HEK293 (cell line): Measurements from ENCODE around the gene SEMA7A.

Experiments
- CTCF ChIA-PET: fragments of 350-600 bp; formaldehyde crosslinking; extraction: SDS; loops from one replicate; lab custom pipeline; 2021; ENCODE audit warnings: antibody characterized with exemption; lab: Yijun Ruan, JAX
- POLR2A ChIA-PET: fragments of 300-600 bp; formaldehyde crosslinking; extraction: SDS; loops from one replicate; lab custom pipeline; 2020; ENCODE audit warnings: antibody characterized with exemption, inconsistent platforms; lab: Yijun Ruan, JAX
- H3K27ac ChIP-seq: fragments of 200-500 bp; sonication (Bioruptor generic); 2 replicates; pipeline ENCODE4 v1.5.1; 2014; ENCODE audit warnings: low read depth, low read length, control low read depth, inconsistent platforms; ENCODE audit errors: extremely low read depth
- H3K36me3 ChIP-seq, 2 experiments: fragments of 200-500 bp in 1 of 2; sonication (Bioruptor generic) in 1 of 2; 1 replicate in 1 of 2; 2 replicates in 1 of 2; pipeline ENCODE4 v1.5.1; 2014 to 2017; ENCODE audit warnings: inconsistent platforms in 2 of 2, low read length in 2 of 2; ENCODE audit not compliant: control insufficient read depth in 2 of 2, insufficient read depth in 1 of 2
- H3K4me1 ChIP-seq: fragments of 200-500 bp; sonication (Bioruptor generic); 2 replicates; pipeline ENCODE4 v1.5.1; 2014; ENCODE audit warnings: mild to moderate bottlenecking, low read length, inconsistent platforms; ENCODE audit not compliant: control insufficient read depth, insufficient read depth
- H3K4me3 ChIP-seq: 2 replicates; pipeline ENCODE4 v1.5.1; 2011; ENCODE audit warnings: low read depth, mild to moderate bottlenecking, control low read depth, low read length, moderate library complexity
- H3K9me3 ChIP-seq: fragments of 200-500 bp; sonication (Bioruptor generic); 2 replicates; pipeline ENCODE4 v1.5.1; 2014; ENCODE audit warnings: low read depth, low read length, inconsistent platforms; ENCODE audit not compliant: control insufficient read depth, insufficient read depth
- EGR2 ChIP-seq: fragments of 450-650 bp; formaldehyde crosslinking; IDR thresholded peaks from 2 replicates; pipeline ENCODE4 v1.5.1; 2016; ENCODE audit warnings: low read depth, missing biosample characterization, missing genetic modification characterization
- FEZF1 ChIP-seq: fragments of 450-650 bp; formaldehyde crosslinking; IDR thresholded peaks from 2 replicates; pipeline ENCODE4 v1.5.1; 2016; ENCODE audit warnings: missing biosample characterization, missing genetic modification characterization
- GLIS1 ChIP-seq: fragments of 450-650 bp; formaldehyde crosslinking; IDR thresholded peaks from 2 replicates; pipeline ENCODE4 v1.5.1; 2016; ENCODE audit warnings: missing biosample characterization, missing genetic modification characterization
- IKZF3 ChIP-seq: fragments of 450-650 bp; IDR thresholded peaks from 2 replicates; pipeline ENCODE4 v1.5.0; 2018; ENCODE audit warnings: missing biosample characterization, mild to moderate bottlenecking, missing genetic modification characterization, moderate library complexity
- KLF9 ChIP-seq: fragments of 450-650 bp; formaldehyde crosslinking; IDR thresholded peaks from 2 replicates; pipeline ENCODE4 v1.5.1; 2016; ENCODE audit warnings: missing biosample characterization, missing genetic modification characterization, low read depth
- SETDB1 ChIP-seq: IDR thresholded peaks from one replicate; pipeline ENCODE4 v1.6.1; 2017; ENCODE audit warnings: mild to moderate bottlenecking, low read length, moderate library complexity, mixed read lengths; ENCODE audit not compliant: insufficient read length
- TRIM28 ChIP-seq: IDR thresholded peaks from 2 replicates; pipeline ENCODE4 v1.6.1; 2011; ENCODE audit warnings: low read length, control low read depth, borderline replicate concordance
- WT1 ChIP-seq: fragments of 450-650 bp; formaldehyde crosslinking; IDR thresholded peaks from 2 replicates; pipeline ENCODE4 v1.5.1; 2016; ENCODE audit warnings: missing biosample characterization, missing genetic modification characterization
- YY1 ChIP-seq: fragments of 450-650 bp; formaldehyde crosslinking; IDR thresholded peaks from 2 replicates; pipeline ENCODE4 v1.5.1; 2018; ENCODE audit warnings: missing biosample characterization, missing genetic modification characterization
- ZBTB17 ChIP-seq: fragments of 450-650 bp; formaldehyde crosslinking; IDR thresholded peaks from 2 replicates; pipeline ENCODE4 v1.5.1; 2016; ENCODE audit warnings: missing biosample characterization, missing genetic modification characterization
- ZBTB20 ChIP-seq: fragments of 450-650 bp; formaldehyde crosslinking; IDR thresholded peaks from 2 replicates; pipeline ENCODE4 v1.5.1; 2016; ENCODE audit warnings: missing biosample characterization, missing genetic modification characterization
- ZBTB7A ChIP-seq: fragments of 450-650 bp; formaldehyde crosslinking; IDR thresholded peaks from 2 replicates; pipeline ENCODE4 v1.5.1; 2016; ENCODE audit warnings: low read depth, missing biosample characterization, missing genetic modification characterization
- ZFHX2 ChIP-seq: fragments of 450-650 bp; formaldehyde crosslinking; conservative IDR thresholded peaks from 2 replicates; pipeline ENCODE4 v1.5.1; 2016; ENCODE audit warnings: missing biosample characterization, missing genetic modification characterization
- ZIC2 ChIP-seq: fragments of 450-650 bp; formaldehyde crosslinking; IDR thresholded peaks from 2 replicates; pipeline ENCODE4 v1.5.1; 2016; ENCODE audit warnings: missing biosample characterization, missing genetic modification characterization
- ZNF16 ChIP-seq: fragments of 450-650 bp; formaldehyde crosslinking; IDR thresholded peaks from 2 replicates; pipeline ENCODE4 v1.5.1; 2016; ENCODE audit warnings: low read depth, missing biosample characterization, missing genetic modification characterization
- ZNF174 ChIP-seq: fragments of 450-650 bp; formaldehyde crosslinking; IDR thresholded peaks from 2 replicates; pipeline ENCODE4 v1.5.0; 2017; ENCODE audit warnings: missing biosample characterization, mild to moderate bottlenecking, missing genetic modification characterization
- ZNF350 ChIP-seq: fragments of 450-650 bp; formaldehyde crosslinking; IDR thresholded peaks from 2 replicates; pipeline ENCODE4 v1.5.0; 2017; ENCODE audit warnings: missing biosample characterization, mild to moderate bottlenecking, missing genetic modification characterization
- ZNF37A ChIP-seq: fragments of 450-650 bp; IDR thresholded peaks from 2 replicates; pipeline ENCODE4 v1.5.1; 2018; ENCODE audit warnings: missing biosample characterization, missing genetic modification characterization
- ZNF391 ChIP-seq: fragments of 450-650 bp; formaldehyde crosslinking; IDR thresholded peaks from 2 replicates; pipeline ENCODE4 v1.5.1; 2016; ENCODE audit warnings: low read depth, missing biosample characterization, missing genetic modification characterization, borderline replicate concordance
- ZNF571 ChIP-seq: fragments of 450-650 bp; formaldehyde crosslinking; IDR thresholded peaks from 2 replicates; pipeline ENCODE4 v1.5.0; 2017; ENCODE audit warnings: missing biosample characterization, missing genetic modification characterization
- ZNF600 ChIP-seq: fragments of 450-650 bp; formaldehyde crosslinking; IDR thresholded peaks from 2 replicates; pipeline ENCODE4 v1.5.1; 2016; ENCODE audit warnings: missing biosample characterization, missing genetic modification characterization
- ZNF621 ChIP-seq: fragments of 450-650 bp; formaldehyde crosslinking; IDR thresholded peaks from 2 replicates; pipeline ENCODE4 v1.5.1; 2017; ENCODE audit warnings: missing biosample characterization, missing genetic modification characterization
- ZNF664 ChIP-seq: fragments of 450-650 bp; formaldehyde crosslinking; IDR thresholded peaks from 2 replicates; pipeline ENCODE4 v1.5.1; 2016; ENCODE audit warnings: missing biosample characterization, missing genetic modification characterization
- ZNF830 ChIP-seq: fragments of 450-650 bp; IDR thresholded peaks from 2 replicates; pipeline ENCODE4 v1.5.0; 2018; ENCODE audit warnings: missing biosample characterization, missing genetic modification characterization, low read depth, mild to moderate bottlenecking, moderate library complexity
- ZNF837 ChIP-seq: fragments of 450-650 bp; formaldehyde crosslinking; IDR thresholded peaks from 2 replicates; pipeline ENCODE4 v1.5.1; 2016; ENCODE audit warnings: missing biosample characterization, missing genetic modification characterization
- TF ChIP-seq, protein P1 (sequence below): fragments of 450-650 bp; formaldehyde crosslinking; IDR thresholded peaks from 2 replicates; pipeline ENCODE4 v1.5.1; 2016; ENCODE audit warnings: missing biosample characterization, missing genetic modification characterization
- TF ChIP-seq, protein P2 (sequence below): fragments of 450-650 bp; formaldehyde crosslinking; IDR thresholded peaks from 2 replicates; pipeline ENCODE4 v1.5.1; 2017; ENCODE audit warnings: missing biosample characterization, missing genetic modification characterization
- TF ChIP-seq, protein P3 (sequence below): fragments of 450-650 bp; formaldehyde crosslinking; IDR thresholded peaks from 2 replicates; pipeline ENCODE4 v1.5.1; 2016; ENCODE audit warnings: missing biosample characterization, missing genetic modification characterization, borderline replicate concordance

SEMA7A gene

DNA sequence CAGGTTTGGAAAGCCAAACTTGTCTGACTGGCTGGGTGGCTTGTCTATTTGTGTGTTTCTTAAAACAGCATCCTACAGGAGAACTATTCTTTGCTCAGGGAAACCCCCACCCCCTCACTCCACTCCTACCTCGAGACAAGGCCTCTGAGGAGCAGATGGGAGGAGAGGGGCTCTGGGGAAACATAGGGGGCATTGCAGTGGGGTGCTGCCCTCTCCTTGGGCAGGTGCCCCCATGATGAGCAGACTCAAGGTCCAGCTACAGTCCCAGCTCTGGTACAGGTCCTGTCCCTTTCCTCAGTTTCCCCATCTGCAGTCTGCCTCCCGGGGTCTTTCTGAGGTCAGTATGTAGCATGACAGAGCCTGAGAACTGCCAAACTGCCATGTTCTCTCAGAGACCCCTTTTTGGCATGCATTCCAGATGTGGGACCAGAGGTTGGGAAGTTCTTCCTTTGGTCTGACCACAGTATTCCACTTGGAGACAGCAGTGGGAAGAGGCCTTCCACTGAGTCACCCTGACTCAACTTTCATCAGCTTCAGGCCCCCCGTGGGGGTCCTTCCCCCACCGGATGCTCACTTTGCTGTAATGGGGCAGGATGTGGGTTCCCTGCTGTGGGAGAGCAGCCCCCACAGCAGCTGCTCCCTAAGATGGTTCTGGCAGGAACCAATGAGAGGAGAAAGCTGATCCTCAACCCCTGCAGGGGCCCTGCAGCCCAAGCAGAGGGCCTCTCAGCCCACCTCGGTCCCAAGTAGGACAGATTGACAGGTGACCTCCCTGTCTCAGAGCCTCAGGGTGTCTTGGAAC lies 34.0 kb downstream of the SEMA7A start:
- CTCF ChIA-PET = interaction anchor here (0.6 to 1.8 kb wide), 4 partner anchors 15 to 83 kb away, joined by 3 to 7 read pairs (median 4); no protein-coding TSS in a partner anchor
- POLR2A ChIA-PET = no interaction called here
- no peaks in the 10 kb centered on the region for H3K4me1 ChIP-seq
- H3K9me3 ChIP-seq = no peaks in the 10 kb centered on the region
- no peak overlapping the region for H3K4me3 ChIP-seq
- no peak for TF ChIP-seq ZNF830 (tag by site-specific recombination)
- TF ChIP-seq ZNF600 = no peak
- TF ChIP-seq YY1 (tag by site-specific recombination) = no peak
- TF ChIP-seq ZBTB20 (tag by site-specific recombination) = no peak
- TF ChIP-seq TRIM28 = no peak
- TF ChIP-seq KLF9 (tag by site-specific recombination) = no peak
- no peak for TF ChIP-seq ZNF37A (tag by site-specific recombination)
- TF ChIP-seq ZIC2 (tag by site-specific recombination) = peak; percentile 96
- 0 out of 2 replicates have a peak, but pooled peaks have one; percentile 24 for TF ChIP-seq FEZF1 (tag by site-specific recombination)
- no peak for TF ChIP-seq ZNF350 (tag by site-specific recombination)
- TF ChIP-seq ZNF621 (tag by site-specific recombination) = no peak
- no peak for TF ChIP-seq ZBTB7A
- TF ChIP-seq ZNF16 (tag by site-specific recombination) = no peak
- TF ChIP-seq ZNF174 (tag by site-specific recombination) = no peak
- TF ChIP-seq, protein P1, sequence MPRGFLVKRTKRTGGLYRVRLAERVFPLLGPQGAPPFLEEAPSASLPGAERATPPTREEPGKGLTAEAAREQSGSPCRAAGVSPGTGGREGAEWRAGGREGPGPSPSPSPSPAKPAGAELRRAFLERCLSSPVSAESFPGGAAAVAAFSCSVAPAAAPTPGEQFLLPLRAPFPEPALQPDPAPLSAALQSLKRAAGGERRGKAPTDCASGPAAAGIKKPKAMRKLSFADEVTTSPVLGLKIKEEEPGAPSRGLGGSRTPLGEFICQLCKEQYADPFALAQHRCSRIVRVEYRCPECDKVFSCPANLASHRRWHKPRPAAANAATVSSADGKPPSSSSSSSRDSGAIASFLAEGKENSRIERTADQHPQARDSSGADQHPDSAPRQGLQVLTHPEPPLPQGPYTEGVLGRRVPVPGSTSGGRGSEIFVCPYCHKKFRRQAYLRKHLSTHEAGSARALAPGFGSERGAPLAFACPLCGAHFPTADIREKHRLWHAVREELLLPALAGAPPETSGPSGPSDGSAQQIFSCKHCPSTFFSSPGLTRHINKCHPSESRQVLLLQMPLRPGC (tag by site-specific recombination) = no peak
- TF ChIP-seq ZNF391 (tag by site-specific recombination) = no peak
- peak; percentile 24; the same call in 1 of the 2 replicates for TF ChIP-seq IKZF3
- TF ChIP-seq GLIS1 (tag by site-specific recombination) = peak; percentile 88
- peak; percentile 66; the same call in 1 of the 2 replicates for TF ChIP-seq ZFHX2 (tag by site-specific recombination)
- no peak for TF ChIP-seq ZNF571 (tag by site-specific recombination)
- TF ChIP-seq ZBTB17 = no peak
- TF ChIP-seq WT1 (tag by site-specific recombination) = no peak
- no peak for TF ChIP-seq SETDB1
- TF ChIP-seq, protein P2, sequence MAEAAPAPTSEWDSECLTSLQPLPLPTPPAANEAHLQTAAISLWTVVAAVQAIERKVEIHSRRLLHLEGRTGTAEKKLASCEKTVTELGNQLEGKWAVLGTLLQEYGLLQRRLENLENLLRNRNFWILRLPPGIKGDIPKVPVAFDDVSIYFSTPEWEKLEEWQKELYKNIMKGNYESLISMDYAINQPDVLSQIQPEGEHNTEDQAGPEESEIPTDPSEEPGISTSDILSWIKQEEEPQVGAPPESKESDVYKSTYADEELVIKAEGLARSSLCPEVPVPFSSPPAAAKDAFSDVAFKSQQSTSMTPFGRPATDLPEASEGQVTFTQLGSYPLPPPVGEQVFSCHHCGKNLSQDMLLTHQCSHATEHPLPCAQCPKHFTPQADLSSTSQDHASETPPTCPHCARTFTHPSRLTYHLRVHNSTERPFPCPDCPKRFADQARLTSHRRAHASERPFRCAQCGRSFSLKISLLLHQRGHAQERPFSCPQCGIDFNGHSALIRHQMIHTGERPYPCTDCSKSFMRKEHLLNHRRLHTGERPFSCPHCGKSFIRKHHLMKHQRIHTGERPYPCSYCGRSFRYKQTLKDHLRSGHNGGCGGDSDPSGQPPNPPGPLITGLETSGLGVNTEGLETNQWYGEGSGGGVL = peak; percentile 19; the same call in 1 of the 2 replicates
- no peak for TF ChIP-seq ZNF837 (tag by site-specific recombination)
- TF ChIP-seq ZNF664 (tag by site-specific recombination) = no peak
- TF ChIP-seq EGR2 (tag by site-specific recombination) = peak; percentile 48; the same call in 1 of the 2 replicates
- TF ChIP-seq, protein P3, sequence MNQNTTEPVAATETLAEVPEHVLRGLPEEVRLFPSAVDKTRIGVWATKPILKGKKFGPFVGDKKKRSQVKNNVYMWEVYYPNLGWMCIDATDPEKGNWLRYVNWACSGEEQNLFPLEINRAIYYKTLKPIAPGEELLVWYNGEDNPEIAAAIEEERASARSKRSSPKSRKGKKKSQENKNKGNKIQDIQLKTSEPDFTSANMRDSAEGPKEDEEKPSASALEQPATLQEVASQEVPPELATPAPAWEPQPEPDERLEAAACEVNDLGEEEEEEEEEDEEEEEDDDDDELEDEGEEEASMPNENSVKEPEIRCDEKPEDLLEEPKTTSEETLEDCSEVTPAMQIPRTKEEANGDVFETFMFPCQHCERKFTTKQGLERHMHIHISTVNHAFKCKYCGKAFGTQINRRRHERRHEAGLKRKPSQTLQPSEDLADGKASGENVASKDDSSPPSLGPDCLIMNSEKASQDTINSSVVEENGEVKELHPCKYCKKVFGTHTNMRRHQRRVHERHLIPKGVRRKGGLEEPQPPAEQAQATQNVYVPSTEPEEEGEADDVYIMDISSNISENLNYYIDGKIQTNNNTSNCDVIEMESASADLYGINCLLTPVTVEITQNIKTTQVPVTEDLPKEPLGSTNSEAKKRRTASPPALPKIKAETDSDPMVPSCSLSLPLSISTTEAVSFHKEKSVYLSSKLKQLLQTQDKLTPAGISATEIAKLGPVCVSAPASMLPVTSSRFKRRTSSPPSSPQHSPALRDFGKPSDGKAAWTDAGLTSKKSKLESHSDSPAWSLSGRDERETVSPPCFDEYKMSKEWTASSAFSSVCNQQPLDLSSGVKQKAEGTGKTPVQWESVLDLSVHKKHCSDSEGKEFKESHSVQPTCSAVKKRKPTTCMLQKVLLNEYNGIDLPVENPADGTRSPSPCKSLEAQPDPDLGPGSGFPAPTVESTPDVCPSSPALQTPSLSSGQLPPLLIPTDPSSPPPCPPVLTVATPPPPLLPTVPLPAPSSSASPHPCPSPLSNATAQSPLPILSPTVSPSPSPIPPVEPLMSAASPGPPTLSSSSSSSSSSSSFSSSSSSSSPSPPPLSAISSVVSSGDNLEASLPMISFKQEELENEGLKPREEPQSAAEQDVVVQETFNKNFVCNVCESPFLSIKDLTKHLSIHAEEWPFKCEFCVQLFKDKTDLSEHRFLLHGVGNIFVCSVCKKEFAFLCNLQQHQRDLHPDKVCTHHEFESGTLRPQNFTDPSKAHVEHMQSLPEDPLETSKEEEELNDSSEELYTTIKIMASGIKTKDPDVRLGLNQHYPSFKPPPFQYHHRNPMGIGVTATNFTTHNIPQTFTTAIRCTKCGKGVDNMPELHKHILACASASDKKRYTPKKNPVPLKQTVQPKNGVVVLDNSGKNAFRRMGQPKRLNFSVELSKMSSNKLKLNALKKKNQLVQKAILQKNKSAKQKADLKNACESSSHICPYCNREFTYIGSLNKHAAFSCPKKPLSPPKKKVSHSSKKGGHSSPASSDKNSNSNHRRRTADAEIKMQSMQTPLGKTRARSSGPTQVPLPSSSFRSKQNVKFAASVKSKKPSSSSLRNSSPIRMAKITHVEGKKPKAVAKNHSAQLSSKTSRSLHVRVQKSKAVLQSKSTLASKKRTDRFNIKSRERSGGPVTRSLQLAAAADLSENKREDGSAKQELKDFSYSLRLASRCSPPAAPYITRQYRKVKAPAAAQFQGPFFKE (tag by site-specific recombination) = no peak
- no peak overlapping the region for H3K27ac ChIP-seq
- no peaks in the 10 kb centered on the region for H3K36me3 ChIP-seq
